Measurements from ENCODE around the gene CYBC1.

The CYBC1 gene

GRCh38 chr17:82405051-82405450, 45.5 kb downstream of the CYBC1 start:
- no peak for DNase-seq

GRCh38 chr17:82403662-82404660, 46.6 kb downstream of the CYBC1 start:
- DNase-seq = no peak

- no peak for DNase-seq
Measured at GRCh38 chr17:82402865-82403264, 47.7 kb downstream of the CYBC1 start.

- no peak for DNase-seq
Measured at GRCh38 chr17:82400830-82401229, 49.7 kb downstream of the CYBC1 start.

- no peak for DNase-seq
Measured at GRCh38 chr17:82400206-82400605, 50.3 kb downstream of the CYBC1 start.

GRCh38 chr17:82399601-82400101, 50.9 kb downstream of the CYBC1 start:
- DNase-seq = no peak

- DNase-seq = no peak
Measured at GRCh38 chr17:82399041-82399441, 51.5 kb downstream of the CYBC1 start.

GRCh38 chr17:82397449-82398335, 52.9 kb downstream of the CYBC1 start:
- DNase-seq = no peak

GRCh38 chr17:82396601-82397435, 53.7 kb downstream of the CYBC1 start:
- DNase-seq = no peak

- DNase-seq = no peak
Measured at GRCh38 chr17:82394278-82394677, 56.3 kb downstream of the CYBC1 start.

GRCh38 chr17:82392941-82393340, 57.6 kb downstream of the CYBC1 start:
- no peak for DNase-seq
